Neural cell (in vitro differentiated cells): ENCODE data around the gene DGKA.

Experiments used
- EP300 ChIP-seq: fragments of 450-650 bp; conservative IDR thresholded peaks from 2 replicates; pipeline ENCODE4 v1.6.1; 2014; ENCODE audit warnings: antibody characterized with exemption, mild to moderate bottlenecking, moderate library complexity; ENCODE audit not compliant: poor library complexity, severe bottlenecking
- SMC3 ChIP-seq: fragments of 450-650 bp; conservative IDR thresholded peaks from 2 replicates; pipeline ENCODE4 v1.6.1; 2014; ENCODE audit warnings: antibody characterized with exemption, mild to moderate bottlenecking, moderate library complexity; ENCODE audit not compliant: poor library complexity
- TF ChIP-seq, protein P1 (sequence below): fragments of 450-650 bp; IDR thresholded peaks from 2 replicates; pipeline ENCODE4 v1.5.1; 2014; ENCODE audit warnings: antibody characterized with exemption, mild to moderate bottlenecking, moderate library complexity; ENCODE audit not compliant: poor library complexity, severe bottlenecking
- TF ChIP-seq, protein P2 (sequence below): IDR thresholded peaks from 2 replicates; pipeline ENCODE4 v1.6.1; 2012; ENCODE audit warnings: borderline replicate concordance

DNA sequence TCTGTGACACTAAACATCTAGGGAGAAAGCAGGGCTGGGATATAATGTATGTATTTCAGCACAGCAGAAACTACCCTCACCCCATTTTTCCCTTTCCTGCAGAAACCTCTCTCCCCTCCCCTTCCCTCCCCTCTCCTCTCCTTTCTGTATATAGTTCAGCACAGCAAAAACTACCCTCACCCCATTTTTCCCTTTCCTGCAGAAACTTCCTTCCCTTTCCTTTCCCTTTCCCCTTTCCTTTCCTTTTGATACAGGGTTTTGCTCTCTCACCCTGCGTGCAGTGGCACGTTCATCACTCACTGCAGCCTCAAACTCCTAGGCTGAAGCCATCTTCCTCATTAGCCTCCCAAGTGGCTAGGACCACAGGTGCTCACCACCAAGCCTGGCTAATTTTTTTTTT is 32.8 kb downstream of the DGKA start:
- TF ChIP-seq EP300 = no peak
- TF ChIP-seq, protein P1, sequence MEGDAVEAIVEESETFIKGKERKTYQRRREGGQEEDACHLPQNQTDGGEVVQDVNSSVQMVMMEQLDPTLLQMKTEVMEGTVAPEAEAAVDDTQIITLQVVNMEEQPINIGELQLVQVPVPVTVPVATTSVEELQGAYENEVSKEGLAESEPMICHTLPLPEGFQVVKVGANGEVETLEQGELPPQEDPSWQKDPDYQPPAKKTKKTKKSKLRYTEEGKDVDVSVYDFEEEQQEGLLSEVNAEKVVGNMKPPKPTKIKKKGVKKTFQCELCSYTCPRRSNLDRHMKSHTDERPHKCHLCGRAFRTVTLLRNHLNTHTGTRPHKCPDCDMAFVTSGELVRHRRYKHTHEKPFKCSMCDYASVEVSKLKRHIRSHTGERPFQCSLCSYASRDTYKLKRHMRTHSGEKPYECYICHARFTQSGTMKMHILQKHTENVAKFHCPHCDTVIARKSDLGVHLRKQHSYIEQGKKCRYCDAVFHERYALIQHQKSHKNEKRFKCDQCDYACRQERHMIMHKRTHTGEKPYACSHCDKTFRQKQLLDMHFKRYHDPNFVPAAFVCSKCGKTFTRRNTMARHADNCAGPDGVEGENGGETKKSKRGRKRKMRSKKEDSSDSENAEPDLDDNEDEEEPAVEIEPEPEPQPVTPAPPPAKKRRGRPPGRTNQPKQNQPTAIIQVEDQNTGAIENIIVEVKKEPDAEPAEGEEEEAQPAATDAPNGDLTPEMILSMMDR = no peak
- no peak for TF ChIP-seq SMC3
- TF ChIP-seq, protein P2, sequence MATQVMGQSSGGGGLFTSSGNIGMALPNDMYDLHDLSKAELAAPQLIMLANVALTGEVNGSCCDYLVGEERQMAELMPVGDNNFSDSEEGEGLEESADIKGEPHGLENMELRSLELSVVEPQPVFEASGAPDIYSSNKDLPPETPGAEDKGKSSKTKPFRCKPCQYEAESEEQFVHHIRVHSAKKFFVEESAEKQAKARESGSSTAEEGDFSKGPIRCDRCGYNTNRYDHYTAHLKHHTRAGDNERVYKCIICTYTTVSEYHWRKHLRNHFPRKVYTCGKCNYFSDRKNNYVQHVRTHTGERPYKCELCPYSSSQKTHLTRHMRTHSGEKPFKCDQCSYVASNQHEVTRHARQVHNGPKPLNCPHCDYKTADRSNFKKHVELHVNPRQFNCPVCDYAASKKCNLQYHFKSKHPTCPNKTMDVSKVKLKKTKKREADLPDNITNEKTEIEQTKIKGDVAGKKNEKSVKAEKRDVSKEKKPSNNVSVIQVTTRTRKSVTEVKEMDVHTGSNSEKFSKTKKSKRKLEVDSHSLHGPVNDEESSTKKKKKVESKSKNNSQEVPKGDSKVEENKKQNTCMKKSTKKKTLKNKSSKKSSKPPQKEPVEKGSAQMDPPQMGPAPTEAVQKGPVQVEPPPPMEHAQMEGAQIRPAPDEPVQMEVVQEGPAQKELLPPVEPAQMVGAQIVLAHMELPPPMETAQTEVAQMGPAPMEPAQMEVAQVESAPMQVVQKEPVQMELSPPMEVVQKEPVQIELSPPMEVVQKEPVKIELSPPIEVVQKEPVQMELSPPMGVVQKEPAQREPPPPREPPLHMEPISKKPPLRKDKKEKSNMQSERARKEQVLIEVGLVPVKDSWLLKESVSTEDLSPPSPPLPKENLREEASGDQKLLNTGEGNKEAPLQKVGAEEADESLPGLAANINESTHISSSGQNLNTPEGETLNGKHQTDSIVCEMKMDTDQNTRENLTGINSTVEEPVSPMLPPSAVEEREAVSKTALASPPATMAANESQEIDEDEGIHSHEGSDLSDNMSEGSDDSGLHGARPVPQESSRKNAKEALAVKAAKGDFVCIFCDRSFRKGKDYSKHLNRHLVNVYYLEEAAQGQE = no peak
